Sigmoid colon (tissue), 4 donors: Measurements from ENCODE around the gene GALNT7.
A peak's percentile ranks its signal among the peaks of the same experiment; 100 is the strongest.

ENCODE experiments used
- CTCF ChIP-seq, 4 experiments: fragments of 450-650 bp in 3 of 4; fragments of 200-600 bp in 1 of 4; IDR thresholded peaks; one replicate each; pipeline ENCODE4 v1.5.1; 2016 to 2019; ENCODE audit warnings: antibody characterized with exemption in 4 of 4, mild to moderate bottlenecking in 3 of 4, moderate library complexity in 2 of 4
- EP300 ChIP-seq, 4 donors: sonication (generic); formaldehyde crosslinking; IDR thresholded peaks; one replicate each; pipeline ENCODE4 v1.6.1; 2017; ENCODE audit warnings: antibody characterized with exemption in 4 of 4
- POLR2A ChIP-seq, 2 donors: fragments of 450-650 bp; IDR thresholded peaks; one replicate each; pipeline ENCODE4 v1.6.1; 2016; ENCODE audit warnings: antibody characterized with exemption in 2 of 2, mild to moderate bottlenecking in 2 of 2, moderate library complexity in 2 of 2
- POLR2AphosphoS5 ChIP-seq, 4 donors: sonication (generic); formaldehyde crosslinking; IDR thresholded peaks; one replicate each; pipeline ENCODE4 v1.6.1; 2017; ENCODE audit warnings: antibody characterized with exemption in 4 of 4

GRCh38 chr4:173231916-173232315, 63.3 kb downstream of the GALNT7 start:
- TF ChIP-seq POLR2A (IDR thresholded peaks at IDR 0.05): no peak
- TF ChIP-seq CTCF (IDR thresholded peaks at IDR 0.05): peak in 1 of 4 experiments; percentile 23
- TF ChIP-seq POLR2AphosphoS5 (IDR thresholded peaks at IDR 0.05): no peak
- no peak for TF ChIP-seq EP300 (IDR thresholded peaks at IDR 0.05)
